Stimulated activated CD8-positive, alpha-beta memory T cell treated with anti-CD3 and anti-CD28 coated beads, Interleukin-4, amount 100 ng/mL, for 24 hours (primary cell): ENCODE measurements around the gene RBBP8NL.

ENCODE experiments used
- DNase-seq: peaks from one replicate; pipeline ENCODE4 v3.0.0-alpha.2; 2020; ENCODE audit warnings: low read depth

The RBBP8NL gene, protein sequence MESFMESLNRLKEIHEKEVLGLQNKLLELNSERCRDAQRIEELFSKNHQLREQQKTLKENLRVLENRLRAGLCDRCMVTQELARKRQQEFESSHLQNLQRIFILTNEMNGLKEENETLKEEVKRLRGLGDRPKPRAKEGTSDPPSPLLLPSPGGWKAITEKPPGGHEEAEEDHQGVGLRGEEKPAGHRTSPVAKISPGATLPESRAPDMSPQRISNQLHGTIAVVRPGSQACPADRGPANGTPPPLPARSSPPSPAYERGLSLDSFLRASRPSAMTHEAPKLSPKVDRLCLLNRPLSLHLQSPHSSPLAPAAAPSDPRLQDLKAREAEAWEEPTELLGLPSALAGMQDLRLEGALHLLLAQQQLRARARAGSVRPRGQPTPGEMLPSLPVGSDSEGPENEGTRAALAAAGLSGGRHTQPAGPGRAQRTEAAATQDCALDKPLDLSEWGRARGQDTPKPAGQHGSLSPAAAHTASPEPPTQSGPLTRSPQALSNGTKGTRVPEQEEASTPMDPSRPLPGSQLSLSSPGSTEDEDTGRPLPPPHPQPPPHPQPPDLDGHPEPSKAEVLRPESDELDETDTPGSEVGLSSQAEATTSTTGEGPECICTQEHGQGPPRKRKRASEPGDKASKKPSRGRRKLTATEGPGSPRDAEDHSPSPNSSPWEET

DNA sequence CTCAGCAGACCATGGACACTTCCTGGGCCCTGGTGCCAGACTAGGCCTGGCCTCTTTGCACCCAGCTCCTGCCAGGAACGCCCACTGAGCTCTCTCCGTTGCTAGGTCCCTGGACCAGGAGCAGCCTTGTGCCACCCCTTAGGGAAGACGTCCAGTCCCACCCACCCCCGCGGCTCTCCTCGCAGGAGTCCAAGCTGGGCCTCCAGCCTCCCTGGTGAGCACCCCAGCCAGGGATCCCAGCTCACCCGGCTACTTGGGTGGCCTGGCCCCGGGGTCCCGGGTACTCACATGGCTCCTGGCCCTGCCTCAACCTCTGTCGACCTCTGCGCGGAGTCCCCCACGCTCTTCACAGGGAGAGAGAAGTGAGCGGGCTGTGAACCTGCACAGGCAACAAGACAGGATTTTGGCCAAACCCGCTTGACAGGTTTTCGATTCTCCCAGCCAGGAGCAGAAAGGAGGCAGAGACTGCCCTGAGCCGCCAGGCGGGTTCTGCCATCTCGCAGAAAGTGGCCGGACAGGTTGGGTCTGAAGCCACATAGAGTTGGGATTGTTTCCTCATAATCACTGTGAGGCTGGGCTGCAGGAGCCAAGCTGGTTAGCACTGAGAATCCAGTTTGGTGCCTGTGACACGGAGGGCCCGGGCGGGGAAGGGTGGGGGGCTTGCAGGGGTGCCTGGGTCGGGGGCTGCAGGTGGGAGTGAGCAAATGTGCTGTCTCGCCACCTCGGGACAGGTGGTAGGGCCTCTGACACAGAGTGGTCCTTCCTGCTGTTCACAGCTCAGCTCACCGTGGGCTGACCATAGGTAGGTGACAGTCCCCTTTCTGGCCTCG, at the start of gene RBBP8NL:
TSS of gene RBBP8NL (minus strand) at position 368 of the 830 bp plus-strand sequence. CDS start 7,892 bp downstream, outside the sequence.
- no peak for DNase-seq

DNA sequence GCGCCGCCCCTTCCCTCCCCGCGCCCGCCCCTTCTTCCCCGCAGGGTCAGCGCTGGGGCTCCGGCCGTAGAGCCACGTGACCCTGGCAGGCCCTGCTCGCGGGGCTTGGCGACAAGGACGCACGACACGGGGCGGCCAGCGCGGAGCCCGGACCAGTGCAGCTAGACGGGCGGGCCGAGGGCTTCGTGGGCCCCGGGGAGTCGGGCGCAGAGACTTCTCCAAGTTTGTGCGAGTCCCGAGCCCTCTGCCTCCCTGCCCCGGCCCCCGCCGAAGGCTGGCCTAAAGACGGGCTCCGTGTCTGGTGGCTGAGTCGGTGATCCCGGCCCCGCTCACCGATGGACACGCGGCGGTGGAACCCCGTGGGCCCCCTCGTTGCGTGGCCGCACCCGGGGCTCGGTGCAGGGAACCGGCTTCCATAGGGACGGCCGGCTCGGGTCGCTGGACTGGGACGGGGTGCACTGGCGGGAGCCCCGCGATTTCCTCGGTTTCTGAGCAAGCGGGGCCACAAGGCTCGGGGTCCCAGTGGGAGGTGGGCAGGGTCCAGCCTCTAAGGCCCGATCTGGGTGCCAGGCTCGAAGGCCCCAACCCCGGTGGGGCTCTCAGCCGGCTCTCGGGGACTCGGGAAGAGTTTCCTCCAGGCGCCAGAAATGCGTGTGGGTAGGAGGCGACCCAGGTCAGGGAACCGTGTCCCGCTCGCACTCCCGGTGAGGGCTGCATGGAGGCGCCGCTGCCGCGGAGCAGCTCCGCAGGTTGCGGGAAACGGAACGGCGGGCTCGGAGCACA, 48.9 kb upstream of the RBBP8NL start:
- DNase-seq = no peak

- no peak for DNase-seq
Measured at GRCh38 chr20:62475772-62476055, 48.4 kb upstream of the RBBP8NL start, which contains the start of gene GATA5. TSS of gene GATA5 (minus strand) at chr20:62475995. CDS start at chr20:62475521, 474 bp downstream.

DNA sequence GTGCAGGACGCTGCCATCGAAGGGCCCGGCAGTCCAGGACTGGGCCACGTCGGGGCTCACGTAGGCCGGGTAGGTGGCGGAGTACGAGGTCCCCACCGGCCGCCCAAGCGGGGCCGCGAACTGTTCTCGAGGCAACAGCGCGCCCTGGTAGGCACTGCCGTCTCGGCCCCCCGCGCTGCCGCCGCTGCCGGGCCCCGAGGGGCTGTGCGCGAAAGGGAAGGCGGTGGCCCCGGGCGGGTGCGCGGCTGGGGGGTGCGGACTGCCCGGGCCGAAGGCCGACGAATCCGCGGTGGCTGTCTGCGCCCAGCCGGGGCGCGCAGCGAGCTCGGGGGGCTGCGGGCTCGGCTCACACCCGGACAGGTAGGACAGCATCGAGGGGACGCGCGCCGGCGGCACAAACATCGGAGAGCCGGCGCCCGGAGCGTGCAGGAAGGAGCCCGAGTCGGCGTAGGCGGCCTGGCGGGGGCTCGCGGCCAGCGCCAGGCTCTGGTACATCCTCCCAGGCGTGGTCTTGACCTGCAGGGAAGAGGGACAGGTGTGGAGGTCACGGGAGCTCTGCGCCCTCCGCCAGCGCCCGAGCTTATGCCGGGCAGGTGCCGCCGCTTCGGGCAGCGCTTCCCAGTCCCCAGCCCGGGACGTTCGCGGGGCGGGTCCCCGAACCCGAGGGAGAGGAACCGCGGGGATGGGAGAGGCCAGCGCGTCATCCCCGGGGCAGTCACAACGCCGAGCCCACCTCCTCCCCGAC, 47.9 kb upstream of the RBBP8NL start:
- DNase-seq = no peak

- no peak for DNase-seq
Measured at GRCh38 chr20:62474604-62475026, 47.3 kb upstream of the RBBP8NL start.

DNA sequence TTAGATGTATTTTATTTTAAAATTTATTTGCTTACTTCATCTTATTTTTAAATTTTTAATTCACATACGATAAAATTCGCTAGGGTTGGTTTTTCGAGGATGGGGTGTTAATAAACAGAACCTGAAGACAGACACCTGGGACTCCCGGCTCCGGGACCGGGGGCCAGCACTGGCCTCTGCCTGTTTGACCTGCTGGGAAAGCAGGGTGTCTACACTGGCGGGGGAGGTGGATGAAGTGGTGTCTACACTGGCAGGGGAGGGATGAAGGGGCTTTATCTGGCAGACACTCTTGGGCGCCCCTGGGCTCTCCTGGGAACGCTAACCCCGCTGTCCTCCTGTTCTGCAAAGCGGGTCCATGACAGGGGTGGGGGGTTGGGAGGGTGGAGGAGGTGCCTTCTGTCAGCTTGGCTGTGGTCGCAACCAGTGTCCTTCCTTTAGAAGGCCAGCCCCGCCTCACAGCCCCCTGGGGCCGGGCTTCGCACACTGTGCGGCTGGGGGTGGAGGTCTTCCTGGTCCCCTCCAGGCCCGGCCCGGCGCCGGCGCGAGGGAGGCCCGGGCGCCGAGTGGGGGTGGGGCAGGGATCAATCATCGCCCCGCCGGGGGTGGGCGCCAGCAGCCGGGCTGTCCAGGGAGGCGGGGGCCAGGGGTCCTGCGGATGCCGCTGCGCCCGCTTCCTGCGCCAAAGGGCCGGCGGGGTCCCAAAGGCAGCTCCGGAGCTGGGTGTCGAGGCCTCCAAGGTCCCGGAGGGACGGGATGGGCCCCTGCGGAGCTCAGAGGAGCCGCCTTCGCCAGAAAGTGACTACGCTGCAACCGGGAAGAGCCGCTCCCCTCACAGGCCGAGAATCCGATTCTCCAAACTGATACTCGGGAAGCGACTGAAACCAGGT, 46.6 kb upstream of the RBBP8NL start:
- no peak for DNase-seq

DNA sequence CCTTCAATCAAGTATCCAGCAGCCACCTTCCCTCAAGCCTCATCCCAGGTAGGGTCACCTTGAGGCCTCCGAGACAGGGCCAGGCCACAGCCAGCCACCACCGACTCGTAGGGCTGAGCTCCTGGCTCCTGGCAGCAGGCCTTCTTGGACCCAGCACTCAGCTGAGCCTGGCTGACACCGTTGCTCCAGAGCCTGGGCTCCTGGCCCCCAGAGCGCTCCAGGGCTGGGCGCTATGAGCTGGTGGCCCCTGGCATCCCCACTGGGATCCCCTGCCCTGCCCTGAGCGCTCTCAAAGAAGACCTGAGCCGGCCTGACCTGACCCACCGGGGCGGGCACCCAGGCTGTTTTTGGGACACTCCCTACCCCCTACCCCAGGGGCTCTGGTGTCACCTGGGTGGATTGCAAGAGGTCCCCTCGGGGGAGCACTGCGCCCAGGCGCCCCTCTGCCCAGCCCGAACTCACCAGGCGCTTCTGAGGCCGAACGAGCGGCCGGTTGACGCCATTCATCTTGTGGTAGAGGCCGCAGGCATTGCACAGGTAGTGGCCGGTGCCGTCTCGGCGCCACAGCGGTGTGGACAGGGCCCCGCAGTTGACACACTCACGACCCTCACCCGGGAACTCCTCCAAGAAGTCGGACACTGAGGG, 45.7 kb upstream of the RBBP8NL start:
- no peak for DNase-seq

DNA sequence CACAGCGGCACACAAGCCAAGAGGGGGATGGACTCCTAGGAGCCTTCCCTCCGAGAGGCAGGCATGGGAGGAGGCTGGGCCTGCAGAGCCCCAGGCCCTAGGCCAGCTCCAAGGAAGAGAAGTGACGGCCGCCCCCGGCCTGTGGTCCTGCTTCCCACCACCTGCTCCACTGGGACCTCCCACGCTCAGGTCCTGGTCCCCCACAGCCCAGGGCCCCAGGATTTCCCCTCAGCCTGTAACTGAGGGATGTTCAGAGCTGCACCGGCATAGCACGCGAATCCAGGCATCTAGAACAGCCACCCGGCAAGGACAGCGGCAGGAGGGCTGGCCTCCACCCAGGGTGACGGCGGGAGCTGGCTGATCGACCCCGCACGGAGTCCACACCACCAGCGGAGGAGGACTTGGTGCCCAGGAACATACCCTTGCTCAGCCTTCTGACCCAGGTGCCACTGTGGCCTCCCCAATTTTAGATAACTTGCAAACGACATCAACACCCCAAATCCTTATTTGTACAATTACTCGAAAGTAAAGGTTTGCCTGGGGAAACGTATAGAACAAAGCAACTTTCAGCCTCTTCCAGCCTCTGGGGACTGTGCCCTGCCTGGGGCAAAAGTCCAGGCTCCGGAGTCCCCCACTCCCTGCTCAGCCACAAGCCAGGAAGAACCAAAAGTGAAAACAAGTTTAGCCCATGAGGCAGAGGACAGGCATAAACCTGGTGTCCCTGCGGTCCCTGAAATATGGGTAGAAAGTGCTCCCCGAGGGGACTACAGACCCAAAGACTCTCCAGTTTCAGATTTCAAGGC, 45.0 kb upstream of the RBBP8NL start:
- no peak for DNase-seq

DNA sequence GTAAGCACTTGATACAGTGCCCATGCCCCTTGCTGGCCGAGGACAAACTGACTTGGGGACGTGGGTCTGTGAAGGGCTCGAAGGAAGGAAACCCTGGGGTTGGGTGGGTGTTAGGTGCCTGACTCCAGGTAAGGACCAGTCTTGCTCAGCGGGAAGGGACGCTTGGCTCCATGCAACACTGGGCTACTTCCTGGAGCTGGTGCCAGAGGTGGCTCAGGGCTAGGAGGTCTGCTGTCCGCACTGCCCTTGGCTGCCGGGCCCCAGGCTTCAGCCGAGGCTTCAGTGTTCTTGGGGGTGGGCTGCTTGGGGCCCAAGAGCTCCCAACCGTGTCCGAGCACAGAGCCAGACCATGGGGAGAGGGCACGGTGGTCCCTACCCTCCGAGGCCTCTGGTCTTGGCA, 43.1 kb upstream of the RBBP8NL start:
- no peak for DNase-seq

- no peak for DNase-seq
Measured at GRCh38 chr20:62470001-62470400, 42.7 kb upstream of the RBBP8NL start.

GRCh38 chr20:62469352-62469751, 42.0 kb upstream of the RBBP8NL start:
- DNase-seq = no peak

DNA sequence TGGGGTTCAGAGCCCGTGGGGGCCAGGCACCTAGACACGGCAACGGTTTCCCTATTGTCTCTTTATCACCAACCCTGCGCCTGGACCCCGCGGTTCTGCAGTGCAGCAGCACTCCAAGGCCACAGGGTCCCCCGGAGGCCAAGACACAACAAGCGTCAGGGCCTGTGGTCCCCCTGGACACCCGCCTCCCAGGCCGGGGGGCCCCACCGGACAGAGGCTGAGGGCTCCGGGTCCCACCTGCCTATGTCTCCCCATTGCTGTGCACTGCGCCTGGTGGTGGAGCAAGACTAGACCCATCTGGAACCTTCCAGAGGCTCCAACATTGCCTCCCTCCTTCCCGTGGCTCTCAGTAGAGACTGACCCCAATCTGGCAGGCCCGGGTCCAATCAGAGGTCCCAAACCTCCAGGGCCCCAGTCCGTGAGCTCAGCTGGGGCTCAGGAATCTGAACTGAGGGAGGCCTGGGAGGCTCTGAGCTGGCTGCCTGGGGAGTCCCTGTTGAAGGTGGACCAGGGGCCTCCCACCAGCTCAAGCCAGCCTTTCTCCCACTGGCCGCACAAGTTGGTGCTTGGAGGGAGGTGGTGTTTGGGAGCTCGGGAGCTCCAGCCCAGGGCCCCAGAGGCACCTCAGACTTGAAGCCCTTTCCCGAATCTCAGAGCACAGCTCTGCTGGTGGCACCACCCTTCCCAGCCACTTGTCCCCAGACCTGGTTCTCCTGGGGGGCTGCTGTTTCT, 39.6 kb upstream of the RBBP8NL start:
- no peak for DNase-seq

DNA sequence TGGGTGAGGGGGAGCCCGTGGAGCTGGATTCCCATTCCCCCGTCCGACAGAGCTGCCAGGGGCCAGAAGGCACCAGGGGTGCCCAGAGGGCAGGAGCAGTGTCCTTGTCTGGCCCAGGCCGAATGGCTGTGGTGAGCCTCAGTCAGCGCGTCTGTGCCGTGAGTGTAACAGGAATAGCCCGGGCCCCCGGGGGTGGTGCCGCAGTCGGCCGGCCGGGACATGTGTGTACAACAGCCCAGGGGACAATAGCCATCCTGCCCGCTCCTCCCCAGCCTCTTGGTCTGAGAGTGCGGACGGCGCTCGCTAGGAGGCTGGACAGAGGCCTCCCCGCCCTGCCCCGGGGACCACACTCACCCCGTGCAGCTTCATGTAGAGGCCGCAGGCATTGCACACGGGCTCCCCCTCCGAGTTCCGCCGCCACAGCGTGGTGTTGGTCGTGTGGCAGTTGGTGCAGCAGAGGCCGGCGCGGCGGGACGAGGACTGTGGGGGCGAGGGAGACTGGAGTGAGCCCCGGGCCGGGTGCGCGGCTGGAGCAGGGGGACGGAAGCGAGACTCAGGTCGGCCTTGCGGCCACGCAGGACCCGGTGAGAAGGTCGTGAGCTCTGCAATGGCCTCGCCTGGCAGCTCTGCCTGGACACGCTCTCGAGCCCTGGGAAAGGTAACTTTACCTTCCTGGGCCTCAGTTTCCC, 38.9 kb upstream of the RBBP8NL start:
- DNase-seq = no peak

DNA sequence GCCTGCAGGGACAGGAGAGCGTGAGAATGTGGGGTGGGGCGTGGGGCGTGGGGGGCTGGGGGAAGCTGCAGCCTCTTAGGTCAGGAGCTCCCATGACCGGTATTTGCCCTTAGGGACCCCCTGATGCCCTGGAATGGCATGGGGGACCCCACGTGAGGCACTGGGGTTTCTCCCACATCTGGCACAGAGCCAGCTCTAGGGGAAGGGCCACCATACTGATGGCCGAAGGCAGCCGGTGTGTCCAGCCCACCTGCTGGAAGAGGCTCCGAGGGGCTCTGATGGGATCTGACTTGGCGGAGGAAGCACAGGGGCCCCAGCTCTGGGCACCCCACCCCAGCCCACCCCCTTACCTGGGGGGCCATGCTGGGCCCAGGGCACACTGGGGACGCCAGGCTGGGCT, 37.7 kb upstream of the RBBP8NL start:
- DNase-seq = no peak

- DNase-seq = no peak
Measured at GRCh38 chr20:62464425-62464770, 37.1 kb upstream of the RBBP8NL start.

- no peak for DNase-seq
Measured at GRCh38 chr20:62463651-62464424, 36.5 kb upstream of the RBBP8NL start.
